Activated CD4-positive, alpha-beta T cell treated with anti-CD3 and anti-CD28 coated beads for 1 hour (primary cell): ENCODE data around the gene CNKSR3.
"Not testable (repeated sequence)": the region's sequence is repeated elsewhere in the genome, so short reads cannot be mapped to it uniquely, and the experiment has no call there.

Experiments
- DNase-seq: peaks from one replicate; pipeline ENCODE4 v3.0.0-alpha.2; 2020

The CNKSR3 gene

GRCh38 chr6:154526996-154527395, 16.5 kb upstream of the CNKSR3 start:
- no peak for DNase-seq

- no peak for DNase-seq
Observed at GRCh38 chr6:154522576-154522975, 12.1 kb upstream of the CNKSR3 start.

- DNase-seq: no peak
Observed at GRCh38 chr6:154521412-154521811, 10.9 kb upstream of the CNKSR3 start.

- no peak for DNase-seq
Observed at GRCh38 chr6:154520280-154520679, 9.8 kb upstream of the CNKSR3 start.

- DNase-seq: no peak
Observed at GRCh38 chr6:154518396-154518795, 7.9 kb upstream of the CNKSR3 start.

- no peak for DNase-seq
Observed at GRCh38 chr6:154516276-154516675, 5.8 kb upstream of the CNKSR3 start.

GRCh38 chr6:154515826-154516225, 5.3 kb upstream of the CNKSR3 start:
- no peak for DNase-seq

- not testable (repeated sequence) for DNase-seq
Observed at GRCh38 chr6:154515076-154515475, 4.6 kb upstream of the CNKSR3 start.

- DNase-seq: no peak
Observed at GRCh38 chr6:154514481-154514880, 4.0 kb upstream of the CNKSR3 start.

GRCh38 chr6:154513601-154514320, 3.3 kb upstream of the CNKSR3 start:
- DNase-seq: no peak

- DNase-seq: no peak
Observed at GRCh38 chr6:154512201-154512600, 1.7 kb upstream of the CNKSR3 start.

GRCh38 chr6:154511791-154512190, 1.3 kb upstream of the CNKSR3 start:
- no peak for DNase-seq

GRCh38 chr6:154509421-154510143, 903 bp downstream of the CNKSR3 start:
- no peak for DNase-seq

- DNase-seq: no peak
Observed at GRCh38 chr6:154508573-154509375, 1.7 kb downstream of the CNKSR3 start.

GRCh38 chr6:154506991-154507898, 3.2 kb downstream of the CNKSR3 start:
- no peak for DNase-seq

GRCh38 chr6:154506582-154506981, 3.9 kb downstream of the CNKSR3 start:
- no peak for DNase-seq

GRCh38 chr6:154506108-154506507, 4.4 kb downstream of the CNKSR3 start:
- no peak for DNase-seq

GRCh38 chr6:154504865-154505449, 5.5 kb downstream of the CNKSR3 start:
- DNase-seq: no peak

- no peak for DNase-seq
Observed at GRCh38 chr6:154504102-154504501, 6.4 kb downstream of the CNKSR3 start.

- no peak for DNase-seq
Observed at GRCh38 chr6:154503658-154504057, 6.8 kb downstream of the CNKSR3 start.

- no peak for DNase-seq
Observed at GRCh38 chr6:154502553-154502952, 7.9 kb downstream of the CNKSR3 start.

- DNase-seq: no peak
Observed at GRCh38 chr6:154501578-154501868, 9.0 kb downstream of the CNKSR3 start.
